ENCODE measurements around the gene TSHZ2. TPM values are rescaled to one million over a fixed set of nuclear protein-coding genes. Genes with fewer than 3 reads are reported as not detected.
"Not testable (repeated sequence)": the region's sequence is repeated elsewhere in the genome, so short reads cannot be mapped to it uniquely, and the experiment has no call there.

TSHZ2 gene
- total RNA-seq, 2 donors from 2014 or later: 3.3 to 6.2 TPM

DNA sequence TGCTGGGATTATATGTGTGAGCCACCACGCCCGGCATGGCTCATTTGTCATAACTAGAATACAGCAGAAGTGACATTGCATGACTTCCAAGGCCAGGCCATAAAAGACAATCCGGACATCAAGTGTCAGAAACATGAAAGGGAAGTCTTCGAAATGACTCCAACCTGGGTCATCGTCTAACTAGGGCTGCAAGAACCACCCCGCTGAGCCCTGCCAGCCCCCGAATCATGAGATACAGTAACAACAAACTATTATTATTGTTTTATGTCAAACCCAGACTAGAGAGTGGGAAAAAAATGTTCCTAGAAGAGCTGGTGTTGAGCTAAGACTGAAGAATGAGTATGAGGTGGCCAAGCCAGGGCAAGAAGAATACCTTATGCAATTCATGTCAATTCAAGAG lies 561.9 kb downstream of the TSHZ2 start:
- no peaks in the 10 kb centered on the region for H3K27me3 ChIP-seq
- no peak overlapping the region for H3K4me3 ChIP-seq
- TF ChIP-seq, protein P1, sequence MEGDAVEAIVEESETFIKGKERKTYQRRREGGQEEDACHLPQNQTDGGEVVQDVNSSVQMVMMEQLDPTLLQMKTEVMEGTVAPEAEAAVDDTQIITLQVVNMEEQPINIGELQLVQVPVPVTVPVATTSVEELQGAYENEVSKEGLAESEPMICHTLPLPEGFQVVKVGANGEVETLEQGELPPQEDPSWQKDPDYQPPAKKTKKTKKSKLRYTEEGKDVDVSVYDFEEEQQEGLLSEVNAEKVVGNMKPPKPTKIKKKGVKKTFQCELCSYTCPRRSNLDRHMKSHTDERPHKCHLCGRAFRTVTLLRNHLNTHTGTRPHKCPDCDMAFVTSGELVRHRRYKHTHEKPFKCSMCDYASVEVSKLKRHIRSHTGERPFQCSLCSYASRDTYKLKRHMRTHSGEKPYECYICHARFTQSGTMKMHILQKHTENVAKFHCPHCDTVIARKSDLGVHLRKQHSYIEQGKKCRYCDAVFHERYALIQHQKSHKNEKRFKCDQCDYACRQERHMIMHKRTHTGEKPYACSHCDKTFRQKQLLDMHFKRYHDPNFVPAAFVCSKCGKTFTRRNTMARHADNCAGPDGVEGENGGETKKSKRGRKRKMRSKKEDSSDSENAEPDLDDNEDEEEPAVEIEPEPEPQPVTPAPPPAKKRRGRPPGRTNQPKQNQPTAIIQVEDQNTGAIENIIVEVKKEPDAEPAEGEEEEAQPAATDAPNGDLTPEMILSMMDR (IDR thresholded peaks at IDR 0.05): no peak
- H3K27ac ChIP-seq: no peak overlapping the region
- no peaks in the 10 kb centered on the region for H3K36me3 ChIP-seq
- DNase-seq (ENCODE audit: low spot score): no peak
- H3K9me3 ChIP-seq: no peaks in the 10 kb centered on the region
- H3K4me1 ChIP-seq: no peaks in the 10 kb centered on the region

DNA sequence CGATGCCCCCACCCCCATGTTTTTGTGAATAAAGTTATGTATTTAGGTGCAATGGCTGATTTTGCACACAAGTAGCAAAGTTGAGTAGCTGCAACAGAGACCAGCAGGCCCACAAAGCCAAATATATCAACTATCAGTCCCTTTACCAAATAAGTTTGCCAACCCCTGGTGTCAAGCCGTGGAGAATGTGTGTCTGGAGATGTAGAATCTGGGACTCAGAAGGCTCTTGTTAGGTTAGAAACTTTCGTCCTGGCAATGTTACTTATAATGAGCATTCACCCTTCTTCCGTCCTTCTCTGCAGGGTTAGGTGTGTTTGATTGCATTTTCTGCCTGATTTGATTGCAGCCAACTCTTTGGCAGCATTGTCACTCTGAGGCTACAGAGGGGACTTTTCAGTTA lies 563.7 kb downstream of the TSHZ2 start:
- H3K36me3 ChIP-seq: no peaks in the 10 kb centered on the region
- TF ChIP-seq, protein P1 (IDR thresholded peaks at IDR 0.05): no peak
- no peaks in the 10 kb centered on the region for H3K4me1 ChIP-seq
- H3K27ac ChIP-seq: no peak overlapping the region
- no peaks in the 10 kb centered on the region for H3K27me3 ChIP-seq
- no peaks in the 10 kb centered on the region for H3K9me3 ChIP-seq
- no peak for DNase-seq (ENCODE audit: low spot score)
- no peak overlapping the region for H3K4me3 ChIP-seq

DNA sequence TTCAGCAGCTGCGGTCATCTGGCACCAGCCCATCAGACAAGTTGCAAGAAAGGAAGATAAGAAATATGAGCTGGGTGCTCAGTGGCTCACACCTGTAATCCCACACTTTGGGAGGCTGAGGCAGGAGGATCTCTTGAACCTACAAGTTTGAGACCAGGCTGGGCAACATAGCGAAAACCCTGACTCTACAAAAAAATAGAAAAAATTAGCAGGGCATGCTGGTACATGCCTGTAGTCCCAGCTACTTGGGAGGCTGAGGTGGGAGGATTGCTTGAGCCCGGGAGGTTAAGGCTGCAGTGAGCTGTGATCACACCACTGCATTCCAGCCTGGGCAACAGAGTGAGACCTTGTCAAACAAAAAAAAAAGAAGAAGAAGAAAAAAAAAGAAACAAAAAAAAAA lies 564.2 kb downstream of the TSHZ2 start:
- H3K4me3 ChIP-seq; DNase-seq (ENCODE audit: low spot score); H3K9me3 ChIP-seq; H3K27ac ChIP-seq; H3K4me1 ChIP-seq; H3K36me3 ChIP-seq; H3K27me3 ChIP-seq: not testable (repeated sequence)

DNA sequence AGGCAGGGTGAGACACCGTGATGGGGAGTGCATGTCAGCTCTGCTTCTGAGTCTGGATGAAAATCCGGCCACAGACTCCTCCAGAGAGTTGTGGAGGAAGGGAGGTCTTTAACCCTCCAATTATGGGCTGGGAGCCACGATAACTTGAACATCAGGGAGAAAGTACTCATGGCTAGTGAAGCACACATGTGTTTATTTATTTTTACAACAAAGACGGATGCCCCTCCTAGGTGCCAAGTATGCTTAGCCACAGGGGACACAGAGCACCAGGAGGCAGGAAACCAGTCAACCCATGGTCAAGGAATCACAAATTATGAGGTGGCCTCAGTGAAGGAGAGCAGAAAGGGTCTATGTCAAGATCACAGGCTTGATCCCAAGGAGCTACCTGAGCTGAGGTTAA lies 567.4 kb downstream of the TSHZ2 start:
- Histone ChIP-seq H3K27me3 (no peaks in the 10 kb centered on the region), H3K4me1 (no peaks in the 10 kb centered on the region), H3K27ac (no peak overlapping the region), H3K36me3 (no peaks in the 10 kb centered on the region), H3K4me3 (no peak overlapping the region), H3K9me3 (no peaks in the 10 kb centered on the region)
- TF ChIP-seq, protein P1 (IDR thresholded peaks at IDR 0.05): no peak
- DNase-seq (ENCODE audit: low spot score): no peak
